Glutamatergic neuron (in vitro differentiated cells): ENCODE data around the gene RSPRY1. TPM values are rescaled to one million over a fixed set of nuclear protein-coding genes. Genes with fewer than 3 reads are reported as not detected.

Source experiments
- DNase-seq: peaks from one replicate; pipeline ENCODE4 v3.0.0; 2022
- H3K27ac Mint-ChIP-seq: one replicate; pipeline ENCODE4 v1.8.0; 2020; ENCODE audit warnings: mild to moderate bottlenecking, mixed read lengths, inconsistent platforms; ENCODE audit not compliant: unreplicated experiment
- H3K27me3 Mint-ChIP-seq: one replicate; pipeline ENCODE4 v1.8.0; 2020; ENCODE audit warnings: mild to moderate bottlenecking, moderate library complexity, mixed read lengths, inconsistent platforms; ENCODE audit not compliant: unreplicated experiment
- H3K36me3 Mint-ChIP-seq: one replicate; pipeline ENCODE4 v1.8.0; 2020; ENCODE audit warnings: mild to moderate bottlenecking, mixed read lengths, inconsistent platforms; ENCODE audit not compliant: unreplicated experiment
- H3K4me1 Mint-ChIP-seq: one replicate; pipeline ENCODE4 v1.8.0; 2020; ENCODE audit warnings: mild to moderate bottlenecking, low read depth, mixed read lengths, inconsistent platforms; ENCODE audit not compliant: unreplicated experiment
- H3K4me3 Mint-ChIP-seq: one replicate; pipeline ENCODE4 v1.8.0; 2020; ENCODE audit warnings: mild to moderate bottlenecking, mixed read lengths, inconsistent platforms; ENCODE audit not compliant: unreplicated experiment
- H3K9me3 Mint-ChIP-seq: one replicate; pipeline ENCODE4 v1.8.0; 2020; ENCODE audit warnings: mild to moderate bottlenecking, moderate library complexity, mixed read lengths, inconsistent platforms; ENCODE audit not compliant: unreplicated experiment
- CTCF ChIP-seq: fragments of 200-600 bp; sonication (generic); IDR thresholded peaks from one replicate; pipeline ENCODE4 v1.5.0; 2021; ENCODE audit not compliant: partially characterized antibody, unreplicated experiment
- total RNA-seq: library from RNA; stranded (reverse); fragmentation: NEBNext Ultra II Directional; extraction: Animal tissue kit (Norgen Biotek cat#: 25700); gene quantifications from one replicate; pipeline ENCODE4 v1.2.1, GENCODE V29; 2021; ENCODE audit not compliant: unreplicated experiment

The RSPRY1 gene
- total RNA-seq, 1 donor from 2014 or later, result 70.0 TPM

GRCh38 chr16:57277586-57277985, 91.5 kb downstream of the RSPRY1 start:
- Mint-ChIP-seq H3K27ac (no peak overlapping the region), H3K4me1 (no peaks in the 10 kb centered on the region), H3K9me3 (peaks cover 2% of the 10 kb centered on the region), H3K4me3 (no peak overlapping the region), H3K36me3 (no peaks in the 10 kb centered on the region), H3K27me3 (peaks cover under 1% of the 10 kb centered on the region)
- no peak for DNase-seq
- TF ChIP-seq CTCF, result no peak

- H3K27ac Mint-ChIP-seq, result no peak overlapping the region
Observed at GRCh38 chr16:57278494-57278893, 92.4 kb downstream of the RSPRY1 start.

GRCh38 chr16:57279780-57280638, 93.9 kb downstream of the RSPRY1 start:
- no peak overlapping the region for H3K27ac Mint-ChIP-seq
- no peak for TF ChIP-seq CTCF
- DNase-seq, result no peak
- peaks cover 2% of the 10 kb centered on the region for H3K9me3 Mint-ChIP-seq
- peaks cover 9% of the 10 kb centered on the region for H3K27me3 Mint-ChIP-seq
- no peaks in the 10 kb centered on the region for H3K36me3 Mint-ChIP-seq
- no peak overlapping the region for H3K4me3 Mint-ChIP-seq
- H3K4me1 Mint-ChIP-seq, result peaks cover 2% of the 10 kb centered on the region

More at GRCh38 chr16:57278494-57278893, 92.4 kb downstream of the RSPRY1 start:
- no peaks in the 10 kb centered on the region for H3K4me1 Mint-ChIP-seq
- no peak for DNase-seq
- no peak overlapping the region for H3K4me3 Mint-ChIP-seq
- peaks cover 2% of the 10 kb centered on the region for H3K9me3 Mint-ChIP-seq
- H3K27me3 Mint-ChIP-seq, result peaks cover 1% of the 10 kb centered on the region
- H3K36me3 Mint-ChIP-seq, result no peaks in the 10 kb centered on the region
- TF ChIP-seq CTCF, result no peak

- no peak for DNase-seq
- peaks cover 10% of the 10 kb centered on the region for H3K27me3 Mint-ChIP-seq
- H3K27ac Mint-ChIP-seq, result no peak overlapping the region
- H3K4me3 Mint-ChIP-seq, result no peak overlapping the region
- no peaks in the 10 kb centered on the region for H3K36me3 Mint-ChIP-seq
- H3K4me1 Mint-ChIP-seq, result peaks cover 2% of the 10 kb centered on the region
- no peak for TF ChIP-seq CTCF
- H3K9me3 Mint-ChIP-seq, result peaks cover 4% of the 10 kb centered on the region
Observed at GRCh38 chr16:57281791-57282190, 95.7 kb downstream of the RSPRY1 start.

GRCh38 chr16:57282510-57283213, 96.5 kb downstream of the RSPRY1 start:
- peaks cover 4% of the 10 kb centered on the region for H3K9me3 Mint-ChIP-seq
- H3K27ac Mint-ChIP-seq, result no peak overlapping the region
- peaks cover 2% of the 10 kb centered on the region for H3K4me1 Mint-ChIP-seq
- H3K27me3 Mint-ChIP-seq, result peaks cover 10% of the 10 kb centered on the region
- H3K36me3 Mint-ChIP-seq, result no peaks in the 10 kb centered on the region
- no peak overlapping the region for H3K4me3 Mint-ChIP-seq
- no peak for TF ChIP-seq CTCF
- DNase-seq, result no peak
